ENCODE measurements around the gene INPP5D.
"Not testable (repeated sequence)": the region's sequence is repeated elsewhere in the genome, so short reads cannot be mapped to it uniquely, and the experiment has no call there.

The INPP5D gene

GRCh38 chr2:233119123-233119522 is 59.0 kb downstream of the INPP5D start:
- no peak for DNase-seq

- DNase-seq, result no peak
Observed at GRCh38 chr2:233119806-233120205, 59.7 kb downstream of the INPP5D start.

DNA sequence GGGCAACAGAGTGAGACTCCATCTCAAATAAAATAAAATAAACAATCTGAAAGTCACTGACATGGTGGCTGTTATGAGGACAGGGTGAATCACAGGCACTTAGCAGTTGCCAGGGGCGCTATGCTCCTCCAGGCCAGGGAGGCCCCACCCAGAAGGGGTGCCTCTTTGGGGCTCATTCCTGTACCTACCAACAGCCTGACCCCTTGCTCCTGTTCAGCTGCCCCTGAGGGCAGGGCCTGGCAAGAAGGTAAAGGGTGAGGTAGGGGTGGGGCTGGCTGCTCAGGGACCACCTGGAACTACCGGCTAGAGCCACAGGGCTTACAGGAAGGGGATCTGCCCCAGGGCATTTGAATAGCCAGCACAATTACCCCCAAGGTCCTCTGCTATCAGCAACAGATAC is 60.3 kb downstream of the INPP5D start:
- DNase-seq, result no peak

GRCh38 chr2:233121856-233122255 is 61.7 kb downstream of the INPP5D start:
- no peak for DNase-seq

DNA sequence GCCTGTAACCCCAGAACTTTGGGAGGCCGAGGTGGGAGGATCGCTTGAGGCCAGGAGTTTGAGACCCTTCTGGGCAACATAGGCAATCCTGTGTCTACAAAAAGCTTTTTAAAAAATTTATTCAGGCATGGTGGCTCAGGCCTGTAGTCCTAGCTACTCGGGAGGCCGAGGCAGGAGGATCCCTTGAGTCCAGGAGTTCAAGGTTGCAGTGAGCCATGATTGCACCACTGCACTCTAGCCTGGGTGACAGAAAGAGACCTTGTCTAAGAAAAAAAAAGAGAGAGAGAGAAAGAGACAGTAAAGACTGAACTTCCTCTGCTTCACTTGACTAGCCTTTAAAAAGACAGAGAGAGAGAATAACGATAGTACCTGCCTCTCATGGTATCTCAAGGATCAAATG is 62.4 kb downstream of the INPP5D start:
- DNase-seq, result no peak

GRCh38 chr2:233123576-233123975 is 63.4 kb downstream of the INPP5D start:
- not testable (repeated sequence) for DNase-seq

GRCh38 chr2:233124421-233125080 is 64.4 kb downstream of the INPP5D start:
- no peak for DNase-seq

DNA sequence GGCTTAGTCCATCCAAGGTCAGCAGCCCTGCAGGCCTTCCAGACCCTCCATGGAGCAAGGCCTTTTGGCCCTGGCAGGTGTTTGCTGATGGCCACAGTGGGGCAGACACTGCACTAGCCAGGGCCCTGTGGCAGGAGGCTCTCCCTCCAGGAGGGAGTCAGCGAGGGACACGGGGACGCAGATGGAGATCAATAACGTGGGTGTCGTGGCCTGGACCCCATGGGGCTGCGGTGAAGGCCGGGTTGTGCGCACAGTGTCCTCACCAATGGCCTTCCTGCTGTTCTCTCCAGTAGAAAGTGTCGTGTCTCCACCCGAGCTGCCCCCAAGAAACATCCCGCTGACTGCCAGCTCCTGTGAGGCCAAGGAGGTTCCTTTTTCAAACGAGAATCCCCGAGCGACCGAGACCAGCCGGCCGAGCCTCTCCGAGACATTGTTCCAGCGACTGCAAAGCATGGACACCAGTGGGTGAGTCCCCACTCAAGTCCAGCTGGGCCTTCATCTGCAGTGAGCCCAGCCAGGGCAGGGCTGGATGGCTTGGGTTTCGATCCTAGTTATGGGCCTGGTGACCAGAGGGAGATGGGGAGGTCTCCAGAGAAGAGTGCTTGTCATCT is 65.4 kb downstream of the INPP5D start:
- no peak for DNase-seq

GRCh38 chr2:233129351-233129978 is 69.3 kb downstream of the INPP5D start:
- DNase-seq, result no peak

DNA sequence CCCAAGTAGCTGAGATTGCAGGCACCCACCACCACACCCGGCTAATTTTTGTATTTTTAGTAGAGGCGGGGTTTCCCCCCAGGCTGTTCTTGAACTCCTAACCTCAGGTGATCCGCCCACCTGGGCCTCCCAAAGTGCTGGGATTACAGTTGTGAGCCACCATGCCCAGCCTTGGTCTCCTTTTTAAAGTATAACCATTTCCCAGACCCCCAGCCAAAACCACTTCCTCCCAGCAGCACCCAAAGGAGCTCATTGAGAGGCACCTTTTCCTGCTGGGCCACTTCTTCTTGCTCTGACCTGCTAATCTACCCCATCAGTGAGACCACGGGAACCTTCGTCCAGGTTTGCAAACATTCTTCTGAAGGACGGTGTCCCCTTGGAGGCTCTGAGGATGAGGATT is 69.9 kb downstream of the INPP5D start:
- no peak for DNase-seq

GRCh38 chr2:233130481-233131020 is 70.4 kb downstream of the INPP5D start:
- DNase-seq, result no peak

- DNase-seq, result no peak
Observed at GRCh38 chr2:233131936-233132720, 72.0 kb downstream of the INPP5D start.

- DNase-seq, result no peak
Observed at GRCh38 chr2:233133239-233133638, 73.1 kb downstream of the INPP5D start.

DNA sequence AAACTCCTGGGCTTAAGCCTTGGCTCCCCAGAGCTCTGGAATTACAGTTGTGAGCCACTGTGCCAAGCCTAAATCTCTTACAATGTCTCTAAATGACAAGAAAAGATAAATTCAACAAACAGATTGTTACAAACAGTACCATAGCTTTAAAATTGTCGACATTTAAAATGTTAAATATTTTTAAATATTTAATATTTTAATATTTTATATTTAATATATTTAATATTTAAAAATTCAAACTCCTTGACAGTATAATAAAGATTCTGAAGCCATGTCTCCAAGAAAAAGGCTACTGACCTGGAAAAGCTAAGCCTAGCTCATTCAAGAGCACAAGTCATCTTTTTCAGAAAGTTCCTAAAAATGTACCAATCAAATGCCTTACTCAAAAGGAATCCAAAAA is 75.3 kb downstream of the INPP5D start:
- no peak for DNase-seq

- DNase-seq, result no peak
Observed at GRCh38 chr2:233137040-233137439, 76.9 kb downstream of the INPP5D start.

DNA sequence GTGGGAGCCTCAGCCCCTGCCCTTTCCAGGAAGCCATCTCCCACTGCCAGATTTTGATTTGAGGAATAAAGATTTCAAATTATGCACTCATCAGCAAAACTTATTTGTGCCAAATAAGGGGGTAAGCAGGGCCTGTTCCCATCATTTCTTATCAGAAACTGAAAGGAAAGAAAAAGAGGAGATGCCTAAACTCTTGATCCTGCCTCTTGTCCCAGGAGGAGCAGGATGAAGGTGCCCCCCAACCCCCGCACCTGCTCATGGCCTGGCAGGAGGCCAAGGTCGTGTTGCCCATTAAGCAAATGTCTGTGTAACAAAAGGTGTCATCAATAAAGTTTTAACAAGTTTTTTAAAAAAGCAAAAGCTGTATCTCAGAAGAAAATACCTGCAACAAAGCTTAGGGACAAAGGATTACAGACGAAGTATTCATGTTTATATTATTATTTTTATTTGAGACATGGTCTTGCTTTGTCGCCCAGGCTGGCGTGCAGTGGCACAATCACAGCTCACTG is 80.0 kb downstream of the INPP5D start:
- no peak for DNase-seq

DNA sequence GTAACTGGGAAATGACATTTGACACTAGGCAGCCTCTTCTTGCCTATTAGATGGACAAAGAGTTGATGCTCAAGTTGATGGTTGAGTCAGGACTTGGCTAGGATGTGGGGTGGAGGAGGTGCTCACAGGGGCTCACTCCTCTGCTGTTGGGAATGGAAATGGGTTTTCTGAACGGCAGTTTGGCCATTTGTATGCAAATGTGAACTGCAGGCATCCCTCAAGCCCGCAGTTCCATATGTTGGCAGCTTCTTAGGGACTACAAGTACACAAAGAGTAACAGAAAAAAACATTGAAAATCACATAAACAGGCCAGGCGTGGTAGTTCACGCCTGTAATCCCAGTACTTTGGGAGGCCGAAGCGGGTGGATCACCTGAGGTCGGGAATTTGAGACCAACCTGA is 80.8 kb downstream of the INPP5D start:
- DNase-seq, result no peak

- DNase-seq, result no peak
Observed at GRCh38 chr2:233141901-233142300, 81.8 kb downstream of the INPP5D start.

DNA sequence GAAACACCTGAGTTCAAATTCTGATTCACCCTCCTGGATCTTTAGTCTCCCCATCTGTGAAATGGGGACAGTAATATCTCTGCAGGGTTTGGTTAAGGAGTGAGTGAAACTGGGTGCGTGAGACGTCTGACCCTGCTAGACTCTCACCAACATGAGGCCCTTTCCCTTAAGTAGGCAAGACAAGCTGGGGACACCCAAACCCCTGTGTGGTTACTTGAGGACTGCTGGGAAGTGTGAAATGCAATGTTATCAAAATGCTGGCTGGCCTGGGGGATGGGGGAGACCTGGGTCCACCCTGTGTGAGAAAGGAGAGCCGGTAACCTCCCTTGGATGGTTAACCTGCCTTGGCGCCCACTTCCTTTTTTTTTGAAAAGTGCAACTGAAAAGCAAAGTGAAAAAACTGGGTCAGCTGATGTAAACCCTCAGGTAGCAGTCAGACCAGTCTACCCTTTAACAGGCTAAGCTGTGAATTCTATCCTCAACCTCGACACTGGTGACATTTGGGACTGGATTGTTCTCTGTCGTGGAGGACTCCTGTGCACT is 82.3 kb downstream of the INPP5D start:
- DNase-seq, result no peak

GRCh38 chr2:233143700-233144331 is 83.7 kb downstream of the INPP5D start:
- no peak for DNase-seq

- no peak for DNase-seq
Observed at GRCh38 chr2:233145726-233146125, 85.6 kb downstream of the INPP5D start.

- no peak for DNase-seq
Observed at GRCh38 chr2:233146194-233146593, 86.1 kb downstream of the INPP5D start.
